Karpas-422 (cell line): ENCODE measurements around the gene ENTPD6. TPM values are rescaled to one million over a fixed set of nuclear protein-coding genes. Genes with fewer than 3 reads are reported as not detected.

Source experiments
- DNase-seq: peaks from one replicate; pipeline ENCODE4 v3.0.0-alpha.2; 2015
- H2AFZ ChIP-seq: fragments of 200-600 bp; sonication (generic); 2 replicates; pipeline ENCODE4 v1.6.1; 2014; ENCODE audit warnings: antibody characterized with exemption, low read length, mixed read lengths
- H3K27ac ChIP-seq: fragments of 200-600 bp; sonication (generic); 2 replicates; pipeline ENCODE4 v1.5.1; 2014; ENCODE audit warnings: mild to moderate bottlenecking, low read length, moderate library complexity
- H3K27me3 ChIP-seq: fragments of 200-600 bp; sonication (generic); 2 replicates; pipeline ENCODE4 v1.6.1; 2014; ENCODE audit warnings: low read length, mixed read lengths
- H3K36me3 ChIP-seq: fragments of 200-600 bp; sonication (generic); 2 replicates; pipeline ENCODE4 v1.6.1; 2014; ENCODE audit warnings: low read length, mixed read lengths; ENCODE audit not compliant: insufficient read depth
- H3K4me1 ChIP-seq: fragments of 200-600 bp; sonication (generic); 2 replicates; pipeline ENCODE4 v1.6.1; 2014; ENCODE audit warnings: mild to moderate bottlenecking, low read length, mixed read lengths
- H3K4me2 ChIP-seq: fragments of 200-600 bp; sonication (generic); 2 replicates; pipeline ENCODE4 v1.6.1; 2014; ENCODE audit warnings: low read length, low read depth, mild to moderate bottlenecking; ENCODE audit not compliant: poor library complexity, severe bottlenecking
- H3K4me3 ChIP-seq: fragments of 200-600 bp; sonication (generic); 2 replicates; pipeline ENCODE4 v1.5.1; 2014; ENCODE audit warnings: mild to moderate bottlenecking, antibody characterized with exemption, low read length, mixed read lengths
- H3K79me2 ChIP-seq: fragments of 200-600 bp; sonication (generic); 2 replicates; pipeline ENCODE4 v1.6.1; 2014; ENCODE audit warnings: mild to moderate bottlenecking, low read length, mixed read lengths
- H3K9ac ChIP-seq: fragments of 200-600 bp; sonication (generic); 2 replicates; pipeline ENCODE4 v1.6.0; 2014; ENCODE audit warnings: low read length
- H3K9me2 ChIP-seq: fragments of 200-600 bp; sonication (generic), shearing (Covaris generic); replicated peaks from 2 replicates; pipeline ENCODE4 v1.6.0; 2014; ENCODE audit warnings: mild to moderate bottlenecking, low read length, moderate library complexity; ENCODE audit not compliant: insufficient read depth
- H3K9me3 ChIP-seq: fragments of 300-700, 200-600 bp; sonication (generic); 2 replicates; pipeline ENCODE4 v1.6.1; 2014; ENCODE audit warnings: low read length, mixed read lengths
- H4K20me1 ChIP-seq: fragments of 200-600 bp; sonication (generic); 2 replicates; pipeline ENCODE4 v1.6.1; 2014; ENCODE audit warnings: mild to moderate bottlenecking, antibody characterized with exemption, low read length, low read depth; ENCODE audit not compliant: insufficient read depth
- total RNA-seq: library from RNA; depleted of rRNA; stranded (reverse); fragments of >200 nt; shearing (Covaris generic); gene quantifications from 2 replicates; pipeline ENCODE4 v1.2.3, GENCODE V29; 2014; ENCODE audit warnings: low replicate concordance

ENTPD6 gene
- total RNA-seq, 1 experiment from 2014 or later: 100 TPM

- peaks cover 31% of the 10 kb centered on the region for H3K4me1 ChIP-seq
- peaks cover 28% of the 10 kb centered on the region for H3K79me2 ChIP-seq
- H3K9me3 ChIP-seq: no peaks in the 10 kb centered on the region
- no peaks in the 10 kb centered on the region for H4K20me1 ChIP-seq
- H3K27me3 ChIP-seq: no peaks in the 10 kb centered on the region
- H3K9me2 ChIP-seq: no peaks in the 10 kb centered on the region
- H3K9ac ChIP-seq: no peak overlapping the region
- no peak overlapping the region for H3K27ac ChIP-seq
- H3K4me3 ChIP-seq: no peak overlapping the region
- H3K36me3 ChIP-seq: peaks cover 7% of the 10 kb centered on the region; the same call in 1 of the 2 replicates
- DNase-seq: peak; percentile 35
- H2AFZ ChIP-seq: no peak overlapping the region
- no peak overlapping the region for H3K4me2 ChIP-seq
Measured at GRCh38 chr20:25193843-25194242, 1.7 kb upstream of the ENTPD6 start.

- H3K79me2 ChIP-seq: peaks cover 34% of the 10 kb centered on the region
- H2AFZ ChIP-seq: no peak overlapping the region
- no peaks in the 10 kb centered on the region for H3K9me2 ChIP-seq
- no peak for DNase-seq
- H4K20me1 ChIP-seq: no peaks in the 10 kb centered on the region
- peaks cover 37% of the 10 kb centered on the region for H3K4me1 ChIP-seq
- no peaks in the 10 kb centered on the region for H3K9me3 ChIP-seq
- H3K9ac ChIP-seq: no peak overlapping the region
- H3K27me3 ChIP-seq: no peaks in the 10 kb centered on the region
- peaks cover 7% of the 10 kb centered on the region; the same call in 1 of the 2 replicates for H3K36me3 ChIP-seq
- no peak overlapping the region for H3K4me2 ChIP-seq
- no peak overlapping the region for H3K4me3 ChIP-seq
- H3K27ac ChIP-seq: no peak overlapping the region
Measured at GRCh38 chr20:25194333-25194972, 1.1 kb upstream of the ENTPD6 start.

GRCh38 chr20:25195962-25196785 lies 662 bp downstream of the ENTPD6 start:
- Histone ChIP-seq H3K9me3 (no peaks in the 10 kb centered on the region), H3K4me1 (peaks cover 54% of the 10 kb centered on the region), H3K9ac (peak overlapping the region; percentile 90), H4K20me1 (no peaks in the 10 kb centered on the region), H3K36me3 (peaks cover 7% of the 10 kb centered on the region; the same call in 1 of the 2 replicates), H2AFZ (peak overlapping the region; percentile 55), H3K4me2 (peak overlapping the region; percentile 75), H3K27ac (peak overlapping the region; percentile 81), H3K79me2 (peaks cover 51% of the 10 kb centered on the region), H3K9me2 (no peaks in the 10 kb centered on the region), H3K27me3 (no peaks in the 10 kb centered on the region), H3K4me3 (peak overlapping the region; percentile 98)
- peak; percentile 70 for DNase-seq

- no peaks in the 10 kb centered on the region for H3K9me3 ChIP-seq
- H3K27ac ChIP-seq: peak overlapping the region; percentile 81
- H3K4me3 ChIP-seq: peak overlapping the region; percentile 98
- H3K4me1 ChIP-seq: peaks cover 59% of the 10 kb centered on the region
- peaks cover 7% of the 10 kb centered on the region; the same call in 1 of the 2 replicates for H3K36me3 ChIP-seq
- H3K9ac ChIP-seq: peak overlapping the region; percentile 90
- no peaks in the 10 kb centered on the region for H4K20me1 ChIP-seq
- no peak overlapping the region for H2AFZ ChIP-seq
- H3K27me3 ChIP-seq: no peaks in the 10 kb centered on the region
- no peak for DNase-seq
- peaks cover 57% of the 10 kb centered on the region for H3K79me2 ChIP-seq
- H3K9me2 ChIP-seq: no peaks in the 10 kb centered on the region
- H3K4me2 ChIP-seq: peak overlapping the region; percentile 75
Measured at GRCh38 chr20:25196786-25197120, 1.2 kb downstream of the ENTPD6 start.

GRCh38 chr20:25197183-25197869 lies 1.8 kb downstream of the ENTPD6 start:
- Histone ChIP-seq H3K9ac (peak overlapping the region; percentile 90), H3K79me2 (peaks cover 61% of the 10 kb centered on the region)
- peak; percentile 60 for DNase-seq

GRCh38 chr20:25197870-25198190 lies 2.3 kb downstream of the ENTPD6 start:
- no peaks in the 10 kb centered on the region for H3K9me3 ChIP-seq
- peak overlapping the region; percentile 81 for H3K27ac ChIP-seq
- H3K36me3 ChIP-seq: peaks cover 7% of the 10 kb centered on the region; the same call in 1 of the 2 replicates
- peaks cover 70% of the 10 kb centered on the region for H3K4me1 ChIP-seq
- H3K79me2 ChIP-seq: peaks cover 66% of the 10 kb centered on the region
- H3K27me3 ChIP-seq: no peaks in the 10 kb centered on the region
- no peak for DNase-seq
- peak overlapping the region; percentile 98; the same call in 1 of the 2 replicates for H3K4me3 ChIP-seq
- H3K4me2 ChIP-seq: peak overlapping the region; percentile 75
- no peaks in the 10 kb centered on the region for H4K20me1 ChIP-seq
- no peaks in the 10 kb centered on the region for H3K9me2 ChIP-seq
- H2AFZ ChIP-seq: no peak overlapping the region
- H3K9ac ChIP-seq: peak overlapping the region; percentile 90; the same call in 1 of the 2 replicates

More at GRCh38 chr20:25197183-25197869, 1.8 kb downstream of the ENTPD6 start:
- Histone ChIP-seq H3K36me3 (peaks cover 7% of the 10 kb centered on the region; the same call in 1 of the 2 replicates), H4K20me1 (no peaks in the 10 kb centered on the region), H3K27ac (peak overlapping the region; percentile 81), H3K4me3 (peak overlapping the region; percentile 98), H3K9me3 (no peaks in the 10 kb centered on the region), H3K27me3 (no peaks in the 10 kb centered on the region), H3K4me1 (peaks cover 65% of the 10 kb centered on the region), H3K9me2 (no peaks in the 10 kb centered on the region), H2AFZ (no peak overlapping the region), H3K4me2 (peak overlapping the region; percentile 75)

GRCh38 chr20:25198663-25199383 lies 3.3 kb downstream of the ENTPD6 start:
- Histone ChIP-seq H3K27me3 (no peaks in the 10 kb centered on the region), H3K79me2 (peaks cover 76% of the 10 kb centered on the region), H3K27ac (peak overlapping the region; percentile 29), H3K36me3 (peaks cover 7% of the 10 kb centered on the region; the same call in 1 of the 2 replicates), H3K4me3 (no peak overlapping the region), H3K9me3 (no peaks in the 10 kb centered on the region), H3K4me2 (peak overlapping the region; percentile 10), H3K9me2 (no peaks in the 10 kb centered on the region), H3K4me1 (peaks cover 80% of the 10 kb centered on the region), H2AFZ (no peak overlapping the region), H3K9ac (peak overlapping the region; percentile 8; the same call in 1 of the 2 replicates), H4K20me1 (no peaks in the 10 kb centered on the region)
- DNase-seq: no peak
